OCI-LY3 (cell line): ENCODE measurements around the gene SERPINB12.

Experiments used
- H2AFZ ChIP-seq: fragments of 200-600, 300-600 bp; shearing (Covaris generic); 2 replicates; pipeline ENCODE4 v1.6.0; 2014; ENCODE audit warnings: antibody characterized with exemption, low read depth, low read length
- H3K27ac ChIP-seq: fragments of 200-600, 300-600 bp; sonication (generic); 2 replicates; pipeline ENCODE4 v1.5.1; 2014; ENCODE audit warnings: mild to moderate bottlenecking, low read length, moderate library complexity, mixed read lengths
- H3K27me3 ChIP-seq: fragments of 200-600, 300-600 bp; sonication (generic); 2 replicates; pipeline ENCODE4 v1.6.1; 2014; ENCODE audit warnings: low read depth, low read length, mixed read lengths
- H3K36me3 ChIP-seq: fragments of 200-600, 300-600 bp; sonication (generic); replicated peaks from 2 replicates; pipeline ENCODE3; 2014; ENCODE audit warnings: low read depth, low read length, mixed read lengths
- H3K4me1 ChIP-seq: fragments of 300-600, 200-600 bp; sonication (generic); 2 replicates; pipeline ENCODE4 v1.6.1; 2014; ENCODE audit warnings: low read length, mixed read lengths
- H3K4me2 ChIP-seq: fragments of 200-600, 300-600 bp; sonication (generic); 2 replicates; pipeline ENCODE4 v1.6.1; 2014; ENCODE audit warnings: low read length, mixed read lengths
- H3K4me3 ChIP-seq: fragments of 300-600, 200-600 bp; sonication (generic); 2 replicates; pipeline ENCODE4 v1.5.1; 2014; ENCODE audit warnings: antibody characterized with exemption, mild to moderate bottlenecking, low read length, moderate library complexity
- H3K79me2 ChIP-seq: fragments of 300-600, 200-600 bp; shearing (Covaris generic); 2 replicates; pipeline ENCODE4 v1.6.1; 2014; ENCODE audit warnings: mild to moderate bottlenecking, low read length, mixed read lengths
- H3K9ac ChIP-seq: fragments of 300-600, 200-600 bp; shearing (Covaris generic); 2 replicates; pipeline ENCODE4 v1.6.0; 2014; ENCODE audit warnings: mild to moderate bottlenecking, low read length, moderate library complexity
- H3K9me3 ChIP-seq: fragments of 200-600, 300-600 bp; shearing (Covaris generic); 2 replicates; pipeline ENCODE4 v1.6.1; 2014; ENCODE audit warnings: low read length, mixed read lengths; ENCODE audit not compliant: insufficient read depth
- H4K20me1 ChIP-seq: fragments of 200-600, 300-600 bp; sonication (generic); 2 replicates; pipeline ENCODE4 v1.6.1; 2016; ENCODE audit warnings: low read length, mixed read lengths; ENCODE audit not compliant: insufficient read depth
- EZH2phosphoT487 ChIP-seq: fragments of 200-600 bp; shearing (Covaris generic); IDR thresholded peaks from 2 replicates; pipeline ENCODE4 v1.6.1; 2018; ENCODE audit warnings: antibody characterized with exemption, mixed run types, low read depth
- TF ChIP-seq, protein P1 (sequence below): fragments of 200-600, 300-600 bp; sonication (generic); IDR thresholded peaks from 2 replicates; pipeline ENCODE4 v1.5.1; 2014; ENCODE audit warnings: antibody characterized with exemption, low read length, low read depth

SERPINB12 gene, protein sequence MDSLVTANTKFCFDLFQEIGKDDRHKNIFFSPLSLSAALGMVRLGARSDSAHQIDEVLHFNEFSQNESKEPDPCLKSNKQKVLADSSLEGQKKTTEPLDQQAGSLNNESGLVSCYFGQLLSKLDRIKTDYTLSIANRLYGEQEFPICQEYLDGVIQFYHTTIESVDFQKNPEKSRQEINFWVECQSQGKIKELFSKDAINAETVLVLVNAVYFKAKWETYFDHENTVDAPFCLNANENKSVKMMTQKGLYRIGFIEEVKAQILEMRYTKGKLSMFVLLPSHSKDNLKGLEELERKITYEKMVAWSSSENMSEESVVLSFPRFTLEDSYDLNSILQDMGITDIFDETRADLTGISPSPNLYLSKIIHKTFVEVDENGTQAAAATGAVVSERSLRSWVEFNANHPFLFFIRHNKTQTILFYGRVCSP

DNA sequence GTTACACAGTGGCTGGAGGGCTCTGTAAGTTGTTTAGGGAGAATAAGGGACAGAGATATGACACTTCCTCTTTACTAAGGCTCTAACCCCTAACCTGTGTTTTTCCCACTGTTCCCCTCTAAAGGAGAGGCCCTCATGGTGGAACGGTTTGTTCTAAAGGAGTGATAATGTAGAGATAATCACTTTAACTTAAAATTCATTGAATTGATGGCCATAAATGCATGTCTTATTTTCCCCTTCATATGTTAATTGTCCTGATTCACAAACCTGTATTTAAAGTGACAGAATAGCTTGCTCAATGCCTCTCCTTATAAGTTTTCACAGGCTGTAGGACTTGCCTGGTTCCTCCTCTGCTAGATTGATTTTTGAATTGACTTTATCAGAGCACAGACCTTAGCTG lies at the start of gene SERPINB12:
Gene SERPINB12, plus strand, starts transcription at position 301 of the 400 bp plus-strand sequence. CDS start 13,791 bp downstream, outside the sequence.
- no peaks in the 10 kb centered on the region for H3K36me3 ChIP-seq
- TF ChIP-seq EZH2phosphoT487: no peak
- TF ChIP-seq, protein P1, sequence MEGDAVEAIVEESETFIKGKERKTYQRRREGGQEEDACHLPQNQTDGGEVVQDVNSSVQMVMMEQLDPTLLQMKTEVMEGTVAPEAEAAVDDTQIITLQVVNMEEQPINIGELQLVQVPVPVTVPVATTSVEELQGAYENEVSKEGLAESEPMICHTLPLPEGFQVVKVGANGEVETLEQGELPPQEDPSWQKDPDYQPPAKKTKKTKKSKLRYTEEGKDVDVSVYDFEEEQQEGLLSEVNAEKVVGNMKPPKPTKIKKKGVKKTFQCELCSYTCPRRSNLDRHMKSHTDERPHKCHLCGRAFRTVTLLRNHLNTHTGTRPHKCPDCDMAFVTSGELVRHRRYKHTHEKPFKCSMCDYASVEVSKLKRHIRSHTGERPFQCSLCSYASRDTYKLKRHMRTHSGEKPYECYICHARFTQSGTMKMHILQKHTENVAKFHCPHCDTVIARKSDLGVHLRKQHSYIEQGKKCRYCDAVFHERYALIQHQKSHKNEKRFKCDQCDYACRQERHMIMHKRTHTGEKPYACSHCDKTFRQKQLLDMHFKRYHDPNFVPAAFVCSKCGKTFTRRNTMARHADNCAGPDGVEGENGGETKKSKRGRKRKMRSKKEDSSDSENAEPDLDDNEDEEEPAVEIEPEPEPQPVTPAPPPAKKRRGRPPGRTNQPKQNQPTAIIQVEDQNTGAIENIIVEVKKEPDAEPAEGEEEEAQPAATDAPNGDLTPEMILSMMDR: no peak
- no peaks in the 10 kb centered on the region for H3K9me3 ChIP-seq
- no peak within 1 kb of the TSS for H3K9ac ChIP-seq
- no peaks in the 10 kb centered on the region for H4K20me1 ChIP-seq
- no peak within 1 kb of the TSS for H2AFZ ChIP-seq
- peaks cover 10% of the 10 kb centered on the region; the same call in 1 of the 2 replicates for H3K27me3 ChIP-seq
- H3K4me2 ChIP-seq: no peak within 1 kb of the TSS
- no peak within 1 kb of the TSS for H3K27ac ChIP-seq
- H3K4me1 ChIP-seq: no peaks in the 10 kb centered on the region
- no peak within 1 kb of the TSS for H3K4me3 ChIP-seq
- H3K79me2 ChIP-seq: no peaks in the 10 kb centered on the region

DNA sequence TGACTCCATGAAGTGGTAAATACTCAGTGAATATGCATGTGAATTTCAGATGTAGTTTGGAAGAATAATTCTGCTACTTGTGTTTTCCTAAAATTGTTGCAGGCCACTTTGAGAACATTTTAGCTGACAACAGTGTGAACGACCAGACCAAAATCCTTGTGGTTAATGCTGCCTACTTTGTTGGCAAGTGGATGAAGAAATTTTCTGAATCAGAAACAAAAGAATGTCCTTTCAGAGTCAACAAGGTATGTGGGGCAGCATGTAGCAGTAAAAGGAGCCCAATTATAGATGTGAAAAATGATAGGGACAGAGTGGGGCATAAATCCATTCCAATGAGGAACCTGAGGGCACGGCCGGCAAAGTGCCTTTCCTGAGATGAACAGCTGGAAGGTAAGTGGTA lies 49.3 kb upstream of the SERPINB12 start:
- H3K36me3 ChIP-seq: no peaks in the 10 kb centered on the region
- no peaks in the 10 kb centered on the region for H4K20me1 ChIP-seq
- TF ChIP-seq EZH2phosphoT487: no peak
- TF ChIP-seq, protein P1: no peak
- no peak overlapping the region for H3K4me3 ChIP-seq
- no peak overlapping the region for H3K4me2 ChIP-seq
- H3K4me1 ChIP-seq: no peaks in the 10 kb centered on the region
- no peaks in the 10 kb centered on the region for H3K9me3 ChIP-seq
- no peak overlapping the region for H2AFZ ChIP-seq
- no peaks in the 10 kb centered on the region for H3K79me2 ChIP-seq
- peaks cover 18% of the 10 kb centered on the region for H3K27me3 ChIP-seq
- no peak overlapping the region for H3K27ac ChIP-seq
- no peak overlapping the region for H3K9ac ChIP-seq

DNA sequence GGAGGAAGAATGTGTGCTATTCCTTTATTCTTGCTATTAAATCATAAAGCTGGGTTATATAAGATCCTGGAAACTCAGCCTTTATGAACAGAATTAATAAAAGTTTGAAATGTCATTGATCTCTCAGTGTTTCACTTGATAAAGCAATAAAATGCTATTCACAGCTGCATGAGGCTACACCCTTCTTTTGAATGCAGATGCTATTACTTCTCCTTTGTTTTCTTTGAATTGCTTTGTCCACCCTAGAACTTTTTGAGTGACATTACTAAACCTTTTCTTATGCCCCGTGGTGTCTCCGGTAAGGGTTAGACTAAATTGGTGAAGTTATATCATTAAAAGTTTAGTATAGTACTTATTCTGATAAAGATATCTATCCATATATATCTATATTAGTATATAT lies 46.5 kb upstream of the SERPINB12 start:
- no peaks in the 10 kb centered on the region for H3K36me3 ChIP-seq
- peaks cover 10% of the 10 kb centered on the region for H3K27me3 ChIP-seq
- H3K79me2 ChIP-seq: no peaks in the 10 kb centered on the region
- H3K9me3 ChIP-seq: no peaks in the 10 kb centered on the region
- no peak overlapping the region for H3K27ac ChIP-seq
- H4K20me1 ChIP-seq: no peaks in the 10 kb centered on the region
- no peak for TF ChIP-seq EZH2phosphoT487
- TF ChIP-seq, protein P1: no peak
- no peak overlapping the region for H3K4me3 ChIP-seq
- H2AFZ ChIP-seq: no peak overlapping the region
- no peak overlapping the region for H3K4me2 ChIP-seq
- H3K9ac ChIP-seq: no peak overlapping the region
- H3K4me1 ChIP-seq: no peaks in the 10 kb centered on the region

DNA sequence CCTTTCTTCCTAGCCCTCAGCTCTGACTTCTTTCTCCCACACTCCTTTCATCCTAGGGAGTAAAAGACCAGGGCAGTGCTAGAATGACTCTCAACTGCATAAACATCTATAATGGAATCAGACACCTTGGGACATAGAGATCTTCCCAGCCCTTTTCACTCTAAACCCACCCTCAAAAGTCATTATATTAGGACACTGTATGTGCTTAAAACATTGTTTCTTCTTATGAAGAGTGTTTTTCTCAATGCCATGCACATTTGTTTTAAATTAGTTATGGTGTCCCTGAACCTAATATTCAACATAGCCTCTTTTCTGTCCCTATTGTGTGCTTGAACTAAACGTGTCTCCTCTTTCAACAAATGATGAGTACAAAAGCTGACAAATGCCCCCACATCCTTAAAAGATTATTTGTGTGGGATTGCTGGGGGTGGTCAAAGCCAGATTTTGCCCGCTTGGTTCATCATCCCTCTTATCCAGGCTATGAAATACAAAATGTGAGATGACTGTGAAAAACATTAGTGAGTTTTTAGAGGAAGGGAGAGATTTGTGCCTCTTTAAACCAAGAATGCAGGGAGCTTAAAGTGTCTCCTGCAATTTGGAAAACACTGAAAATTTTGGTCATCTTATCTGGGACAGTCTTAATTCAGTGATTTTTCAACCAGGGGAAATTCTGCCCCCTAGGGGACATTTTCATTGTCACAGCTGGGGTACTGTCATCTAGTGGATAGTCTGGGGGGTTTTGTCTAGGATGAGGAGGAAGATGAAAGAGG lies 36.4 kb upstream of the SERPINB12 start:
- TF ChIP-seq, protein P1: peak; percentile 99
- TF ChIP-seq EZH2phosphoT487: no peak
- Histone ChIP-seq H3K36me3 (no peaks in the 10 kb centered on the region), H3K4me2 (no peak overlapping the region), H3K4me1 (no peaks in the 10 kb centered on the region), H3K27ac (no peak overlapping the region), H3K4me3 (no peak overlapping the region), H3K27me3 (peaks cover 41% of the 10 kb centered on the region), H3K9ac (no peak overlapping the region), H4K20me1 (no peaks in the 10 kb centered on the region), H2AFZ (no peak overlapping the region), H3K9me3 (no peaks in the 10 kb centered on the region), H3K79me2 (no peaks in the 10 kb centered on the region)
